Measurements from ENCODE around the gene LRRFIP2.

Gene LRRFIP2

GRCh38 chr3:37092484-37092883 lies 81.9 kb downstream of the LRRFIP2 start:
- TF ChIP-seq ZFX (IDR thresholded peaks at IDR 0.05; ENCODE audit: borderline replicate concordance), result no peak
- H3K27ac ChIP-seq, result no peak overlapping the region

- H3K27ac ChIP-seq, result no peak overlapping the region
- TF ChIP-seq ZFX (IDR thresholded peaks at IDR 0.05; ENCODE audit: borderline replicate concordance) (no peak), CTCF (IDR thresholded peaks at IDR 0.05) (no peak)
Measured at GRCh38 chr3:37087870-37088269, 86.5 kb downstream of the LRRFIP2 start.

- no peak overlapping the region for H3K27ac ChIP-seq
Measured at GRCh38 chr3:37086918-37087317, 87.5 kb downstream of the LRRFIP2 start.

GRCh38 chr3:37082317-37082716 lies 92.1 kb downstream of the LRRFIP2 start:
- H3K27ac ChIP-seq, result peak overlapping the region; percentile 13
- TF ChIP-seq CTCF (IDR thresholded peaks at IDR 0.05), result no peak
- no peak for TF ChIP-seq ZFX (IDR thresholded peaks at IDR 0.05; ENCODE audit: borderline replicate concordance)

More at GRCh38 chr3:37086918-37087317, 87.5 kb downstream of the LRRFIP2 start:
- TF ChIP-seq ZFX (IDR thresholded peaks at IDR 0.05; ENCODE audit: borderline replicate concordance), result no peak
- no peak for TF ChIP-seq CTCF (IDR thresholded peaks at IDR 0.05)

- H3K27ac ChIP-seq, result no peak overlapping the region
- TF ChIP-seq CTCF (IDR thresholded peaks at IDR 0.05), result no peak
- TF ChIP-seq ZFX (IDR thresholded peaks at IDR 0.05; ENCODE audit: borderline replicate concordance), result no peak
Measured at GRCh38 chr3:37075955-37076354, 98.4 kb downstream of the LRRFIP2 start.

- TF ChIP-seq ZFX (IDR thresholded peaks at IDR 0.05; ENCODE audit: borderline replicate concordance) (no peak), CTCF (IDR thresholded peaks at IDR 0.05) (no peak)
- no peak overlapping the region for H3K27ac ChIP-seq
Measured at GRCh38 chr3:37074178-37074577, 100.2 kb downstream of the LRRFIP2 start.

- no peak overlapping the region for H3K27ac ChIP-seq
Measured at GRCh38 chr3:37072892-37073291, 101.5 kb downstream of the LRRFIP2 start.

More at GRCh38 chr3:37072892-37073291, 101.5 kb downstream of the LRRFIP2 start:
- TF ChIP-seq CTCF (IDR thresholded peaks at IDR 0.05), result no peak
- TF ChIP-seq ZFX (IDR thresholded peaks at IDR 0.05; ENCODE audit: borderline replicate concordance), result no peak

Measured in 22Rv1 (cell line).